PC-9 (cell line): ENCODE measurements around the gene MINDY4.
"Not testable (repeated sequence)": the region's sequence is repeated elsewhere in the genome, so short reads cannot be mapped to it uniquely, and the experiment has no call there.

Experiments used
- EZH2 ChIP-seq: fragments of 200-600 bp; sonication (generic); IDR thresholded peaks from 2 replicates; pipeline ENCODE4 v1.8.0; 2017; ENCODE audit warnings: antibody characterized with exemption, low read depth
- TF ChIP-seq, protein P1 (sequence below): fragments of 200-600 bp; sonication (generic); conservative IDR thresholded peaks from 2 replicates; pipeline ENCODE4 v1.6.1; 2017; ENCODE audit warnings: mixed run types, antibody characterized with exemption, mild to moderate bottlenecking, moderate library complexity

- TF ChIP-seq, protein P1, sequence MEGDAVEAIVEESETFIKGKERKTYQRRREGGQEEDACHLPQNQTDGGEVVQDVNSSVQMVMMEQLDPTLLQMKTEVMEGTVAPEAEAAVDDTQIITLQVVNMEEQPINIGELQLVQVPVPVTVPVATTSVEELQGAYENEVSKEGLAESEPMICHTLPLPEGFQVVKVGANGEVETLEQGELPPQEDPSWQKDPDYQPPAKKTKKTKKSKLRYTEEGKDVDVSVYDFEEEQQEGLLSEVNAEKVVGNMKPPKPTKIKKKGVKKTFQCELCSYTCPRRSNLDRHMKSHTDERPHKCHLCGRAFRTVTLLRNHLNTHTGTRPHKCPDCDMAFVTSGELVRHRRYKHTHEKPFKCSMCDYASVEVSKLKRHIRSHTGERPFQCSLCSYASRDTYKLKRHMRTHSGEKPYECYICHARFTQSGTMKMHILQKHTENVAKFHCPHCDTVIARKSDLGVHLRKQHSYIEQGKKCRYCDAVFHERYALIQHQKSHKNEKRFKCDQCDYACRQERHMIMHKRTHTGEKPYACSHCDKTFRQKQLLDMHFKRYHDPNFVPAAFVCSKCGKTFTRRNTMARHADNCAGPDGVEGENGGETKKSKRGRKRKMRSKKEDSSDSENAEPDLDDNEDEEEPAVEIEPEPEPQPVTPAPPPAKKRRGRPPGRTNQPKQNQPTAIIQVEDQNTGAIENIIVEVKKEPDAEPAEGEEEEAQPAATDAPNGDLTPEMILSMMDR: not testable (repeated sequence)
- TF ChIP-seq EZH2: not testable (repeated sequence)
Observed at GRCh38 chr7:30834017-30834674, 62.9 kb downstream of the MINDY4 start.
